NCI-H128 (cell line): ENCODE data around the gene OXTR.

Source experiments
- DNase-seq: peaks from one replicate; lab custom pipeline; 2025; ENCODE audit not compliant: unreplicated experiment; lab: John Stamatoyannopoulos, UW

The OXTR gene

DNA sequence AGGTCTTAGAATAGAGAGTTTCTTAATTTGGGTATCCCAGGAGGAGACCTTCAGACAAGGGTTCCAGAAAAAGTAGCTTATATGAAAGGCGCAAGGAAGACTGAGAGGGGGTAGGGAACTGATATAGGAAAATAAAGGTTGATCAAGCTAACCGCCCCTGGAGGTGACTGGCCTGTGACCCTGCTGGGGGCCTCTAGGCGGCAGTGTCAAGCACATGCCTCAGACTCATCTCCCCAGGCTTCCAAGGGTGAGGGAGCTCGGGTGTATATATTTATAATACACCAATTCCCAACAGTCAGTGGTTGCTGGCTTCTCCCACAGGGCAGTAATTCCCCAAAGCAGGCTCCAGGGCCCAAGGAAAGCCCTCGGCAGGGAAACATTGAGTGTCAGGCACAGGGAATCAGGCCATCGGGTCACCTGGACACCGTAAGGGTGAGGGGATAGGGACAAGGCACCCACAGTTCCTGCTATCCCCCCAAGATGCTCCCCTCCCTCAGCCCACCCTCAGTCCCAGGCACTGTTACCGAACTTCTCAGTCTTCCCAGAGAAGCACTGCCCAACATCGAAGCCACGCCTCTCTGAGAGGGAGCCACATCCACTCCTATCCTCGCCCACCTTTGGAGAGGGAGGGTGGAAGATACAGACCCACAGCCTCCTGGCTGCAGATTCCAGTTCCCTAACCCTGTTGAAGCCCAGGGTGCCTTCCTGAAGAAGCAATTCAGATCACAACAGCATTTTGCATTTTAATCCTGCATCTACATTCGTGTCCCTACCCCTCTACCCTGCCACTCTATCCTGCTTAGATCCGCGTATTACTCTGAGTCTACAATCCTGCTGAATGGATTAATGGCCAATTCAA lies 55.3 kb downstream of the OXTR start:
- DNase-seq = no peak

DNA sequence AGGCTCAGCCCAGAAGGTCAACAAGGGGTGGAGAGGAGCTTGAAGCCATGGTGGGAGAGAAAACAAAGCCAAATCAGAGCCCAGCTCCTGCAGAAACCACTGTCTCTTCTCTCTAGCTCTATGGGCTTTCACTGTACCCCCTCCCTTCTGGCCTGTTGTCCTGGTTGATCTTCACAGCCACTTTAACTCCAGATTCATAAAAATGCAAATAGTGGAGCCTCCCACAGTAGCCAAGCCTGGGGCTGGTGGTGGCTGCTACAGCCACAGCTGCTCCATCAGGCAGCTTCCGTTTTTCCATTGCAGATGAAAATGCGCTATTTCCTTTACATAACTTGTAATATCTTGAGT lies 56.5 kb downstream of the OXTR start:
- no peak for DNase-seq

DNA sequence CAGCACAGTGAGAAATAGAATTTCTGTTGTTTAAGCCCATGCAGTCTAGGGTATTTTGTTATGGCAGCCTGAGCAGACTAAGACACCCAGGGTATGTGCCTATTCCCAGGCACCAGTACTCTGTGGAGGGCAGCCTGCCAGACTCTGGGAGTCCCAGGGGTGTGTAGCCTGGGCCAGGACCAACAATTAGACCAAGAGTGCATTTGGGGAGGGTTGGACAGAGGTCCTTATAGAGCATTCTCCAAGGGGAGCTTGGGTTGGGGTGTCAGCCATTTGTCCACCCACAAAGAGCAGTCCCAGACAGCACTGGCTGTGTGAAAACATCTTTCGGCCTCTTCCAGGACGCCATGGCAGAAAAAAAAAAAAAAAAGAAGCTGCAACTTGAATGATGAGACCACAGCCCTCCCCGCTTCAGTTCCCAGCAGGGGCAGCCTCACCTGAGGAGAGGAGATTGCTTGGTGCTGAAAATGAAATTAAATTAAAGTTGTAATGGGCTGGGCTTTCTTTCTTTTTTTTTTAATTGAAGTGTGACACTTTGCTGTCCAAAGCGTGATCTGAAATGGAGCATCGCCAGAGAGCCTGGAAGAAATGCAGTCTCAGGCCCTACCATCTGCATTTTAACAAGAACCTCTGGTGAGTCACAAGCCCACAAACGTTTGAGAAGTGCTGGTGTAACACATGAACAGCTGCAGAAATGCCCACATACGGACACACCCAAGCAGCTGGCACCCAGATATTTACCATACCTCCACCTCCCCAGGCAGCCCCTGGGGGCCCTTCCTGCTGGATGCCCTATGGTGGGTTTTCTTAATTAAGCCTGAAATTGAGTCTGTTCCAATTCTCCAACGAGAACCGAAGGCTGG lies 57.1 kb downstream of the OXTR start:
- no peak for DNase-seq

DNA sequence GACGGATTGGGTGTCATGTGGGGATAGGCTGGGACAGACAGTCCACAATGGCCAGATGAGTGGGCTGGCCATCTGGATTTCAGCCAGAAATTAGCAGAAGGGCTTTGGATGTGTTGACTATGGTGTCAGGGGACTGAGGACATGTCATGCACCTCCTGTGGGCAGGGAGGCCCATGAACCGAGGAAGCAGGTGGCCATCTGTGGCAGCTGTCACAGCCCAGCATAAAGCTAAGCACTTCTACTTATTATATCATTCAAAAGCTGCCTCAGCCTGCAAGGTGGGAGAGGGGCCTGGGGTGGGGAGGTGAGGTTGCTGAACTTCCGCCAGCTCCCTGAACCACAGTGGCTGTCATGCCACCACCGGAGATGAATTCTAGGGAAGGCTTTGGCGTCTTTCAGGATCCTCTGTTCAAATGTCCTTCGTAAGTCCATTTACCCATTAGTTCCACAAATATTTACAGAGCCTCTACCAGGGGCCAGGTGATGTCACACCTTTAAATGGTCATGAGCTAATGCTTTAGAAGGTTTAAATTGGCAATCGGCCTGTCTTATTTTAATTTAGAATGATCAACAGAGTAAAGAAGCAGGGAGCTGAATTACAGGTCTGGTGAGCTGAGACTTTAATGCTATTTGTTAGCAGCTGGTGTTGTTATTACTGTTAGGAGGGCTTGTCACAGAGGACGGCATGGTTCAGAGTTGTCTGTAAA lies 59.5 kb downstream of the OXTR start:
- no peak for DNase-seq

DNA sequence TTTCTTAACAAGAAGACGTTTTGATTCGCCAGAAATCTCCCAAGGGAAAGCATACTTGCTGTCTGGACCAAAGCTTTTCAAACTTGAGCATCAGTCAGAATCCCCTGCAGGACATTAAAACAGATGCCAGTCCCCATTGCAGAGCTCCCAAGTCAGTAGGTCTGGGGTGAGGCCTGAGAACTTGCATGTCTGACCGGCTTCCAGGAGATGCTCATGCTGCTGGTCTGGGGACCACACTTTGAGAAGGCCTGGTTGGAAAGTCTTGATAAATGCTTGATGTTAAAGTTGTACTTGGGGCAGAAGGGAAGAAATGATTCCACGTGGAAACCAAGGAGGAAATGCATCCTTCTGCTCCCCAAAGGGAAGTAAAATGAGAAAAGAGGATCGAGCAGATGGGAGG lies 60.1 kb downstream of the OXTR start:
- no peak for DNase-seq

DNA sequence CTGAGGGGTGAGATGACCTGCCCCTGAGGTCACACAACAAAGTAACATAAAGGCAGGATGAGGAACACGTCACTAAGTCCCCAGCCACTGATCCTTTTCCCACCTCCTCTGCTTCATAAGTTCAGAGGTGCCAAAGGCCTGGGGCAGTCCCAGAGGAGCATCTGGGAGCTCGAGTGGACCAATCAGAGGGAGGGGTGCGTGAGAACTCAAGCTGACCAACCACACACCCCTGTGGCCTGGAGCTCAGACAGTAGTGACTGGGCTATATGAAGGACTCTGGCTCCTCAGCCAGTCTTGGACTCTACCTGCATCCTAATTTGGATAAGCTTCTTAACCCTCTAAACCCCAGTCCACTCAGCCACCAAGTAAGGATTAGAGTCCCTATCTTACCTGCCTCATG lies 63.8 kb downstream of the OXTR start:
- no peak for DNase-seq

DNA sequence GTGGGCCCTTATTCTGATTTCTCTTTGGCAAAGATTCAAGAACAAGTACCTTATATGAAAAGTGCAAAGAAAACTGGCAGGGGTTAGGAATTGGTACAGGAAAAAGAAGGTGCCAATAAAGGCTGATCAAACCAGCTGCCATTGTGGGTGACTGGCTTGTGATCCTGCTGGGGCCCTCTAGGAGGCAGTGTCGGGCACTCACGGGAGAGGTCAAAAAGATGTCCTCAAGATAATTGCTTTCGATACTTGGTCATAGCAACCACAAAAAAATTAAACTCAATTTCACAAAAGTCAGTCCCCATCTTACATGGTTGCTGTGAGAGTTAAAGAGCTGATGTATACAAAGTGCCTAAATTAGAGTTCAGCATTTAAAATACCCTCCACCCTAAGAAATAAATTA lies 66.9 kb downstream of the OXTR start:
- DNase-seq = no peak
